Measurements from ENCODE around the gene RIPOR3. TPM values are rescaled to one million over a fixed set of nuclear protein-coding genes. Genes with fewer than 3 reads are reported as not detected.
A peak's percentile ranks its signal among the peaks of the same experiment; 100 is the strongest.
"Not testable (repeated sequence)": the region's sequence is repeated elsewhere in the genome, so short reads cannot be mapped to it uniquely, and the experiment has no call there.

RIPOR3 gene
- total RNA-seq, 1 donor from 2014 or later, result 0.53 TPM

DNA sequence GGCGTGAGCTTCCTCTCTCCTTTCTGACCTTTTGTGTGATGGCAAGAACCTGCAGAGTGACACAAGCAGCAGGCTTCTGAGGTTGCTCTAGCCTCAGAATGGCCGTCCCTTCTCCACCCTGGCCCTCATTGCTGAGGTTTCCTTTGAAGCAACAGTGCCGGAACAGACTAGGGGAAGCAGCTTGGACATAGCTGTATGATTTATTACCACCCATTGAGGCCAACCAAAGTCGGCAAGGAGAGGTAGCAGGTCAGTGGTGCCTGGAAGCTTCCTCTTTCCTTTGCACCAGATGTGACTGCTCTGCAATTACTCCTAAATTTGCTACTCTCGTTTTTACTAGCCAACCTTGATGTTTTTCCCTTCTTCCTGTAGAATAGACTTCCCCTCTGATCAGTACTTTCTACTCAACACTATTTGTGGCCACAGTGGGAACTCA, 149.7 kb downstream of the RIPOR3 start:
- TF ChIP-seq CTCF (IDR thresholded peaks at IDR 0.05; ENCODE audit: insufficient read depth, low read length, severe bottlenecking), result no peak
- DNase-seq (ENCODE audit: low read depth) (no peak), FAIRE-seq (no peak)
- Histone ChIP-seq H3K4me3 (ENCODE audit: low read depth, low read length) (no peak overlapping the region), H3K36me3 (ENCODE audit: control insufficient read depth, insufficient read depth, low read length) (peaks cover 2% of the 10 kb centered on the region), H3K27me3 (ENCODE audit: control insufficient read depth, insufficient read depth, low read length) (no peaks in the 10 kb centered on the region)

- DNase-seq (ENCODE audit: low read depth) (peak; percentile 76), FAIRE-seq (no peak)
- peaks cover 2% of the 10 kb centered on the region for H3K36me3 ChIP-seq (ENCODE audit: control insufficient read depth, insufficient read depth, low read length)
- H3K4me3 ChIP-seq (ENCODE audit: low read depth, low read length), result no peak overlapping the region
- no peak for TF ChIP-seq CTCF (IDR thresholded peaks at IDR 0.05; ENCODE audit: insufficient read depth, low read length, severe bottlenecking)
- no peaks in the 10 kb centered on the region for H3K27me3 ChIP-seq (ENCODE audit: control insufficient read depth, insufficient read depth, low read length)
These were observed 150.4 kb downstream of the RIPOR3 start for GRCh38 chr20:50540620-50541605.

- not testable (repeated sequence) for H3K27me3 ChIP-seq (ENCODE audit: control insufficient read depth, insufficient read depth, low read length); FAIRE-seq; H3K4me3 ChIP-seq (ENCODE audit: low read depth, low read length)
These were observed 151.5 kb downstream of the RIPOR3 start for GRCh38 chr20:50539798-50540197.

GRCh38 chr20:50538276-50538675, 153.1 kb downstream of the RIPOR3 start:
- FAIRE-seq (no peak), DNase-seq (ENCODE audit: low read depth) (no peak)
- Histone ChIP-seq H3K36me3 (ENCODE audit: control insufficient read depth, insufficient read depth, low read length) (no peaks in the 10 kb centered on the region), H3K27me3 (ENCODE audit: control insufficient read depth, insufficient read depth, low read length) (no peaks in the 10 kb centered on the region), H3K4me3 (ENCODE audit: low read depth, low read length) (no peak overlapping the region)
- no peak for TF ChIP-seq CTCF (IDR thresholded peaks at IDR 0.05; ENCODE audit: insufficient read depth, low read length, severe bottlenecking)

More at GRCh38 chr20:50539798-50540197, 151.5 kb downstream of the RIPOR3 start:
- not testable (repeated sequence) for H3K36me3 ChIP-seq (ENCODE audit: control insufficient read depth, insufficient read depth, low read length); DNase-seq (ENCODE audit: low read depth)

DNA sequence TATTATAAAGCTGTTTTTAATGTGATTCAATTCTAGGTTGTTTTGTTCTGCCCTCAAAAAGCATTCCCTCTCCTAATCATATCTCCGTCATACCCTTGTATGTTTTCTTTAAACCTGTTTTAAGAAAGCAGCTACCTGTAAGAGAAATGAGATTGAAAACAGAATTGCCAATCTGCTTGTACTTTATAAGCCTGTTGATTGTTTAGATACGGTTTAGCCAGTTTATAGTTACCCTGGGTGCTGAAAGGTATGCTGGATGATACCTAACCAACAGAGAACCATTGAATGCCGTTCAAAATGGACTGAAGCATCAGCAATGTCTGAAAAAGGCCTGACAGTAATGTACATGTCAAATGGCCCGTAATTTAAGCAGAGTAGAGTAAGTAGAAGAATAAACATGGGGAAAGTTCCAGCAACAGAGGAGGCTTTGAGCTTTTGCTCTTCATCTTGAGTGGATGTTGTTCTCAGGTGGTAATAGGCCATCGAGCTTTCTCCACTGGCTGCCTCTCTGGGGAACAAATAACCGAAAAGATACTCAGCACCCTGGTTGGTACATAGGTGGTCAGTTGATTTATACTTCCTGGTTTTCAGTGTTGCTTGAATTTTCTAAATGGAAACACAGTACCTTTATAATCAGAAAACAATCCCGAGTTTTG, 153.7 kb downstream of the RIPOR3 start:
- Histone ChIP-seq H3K27me3 (ENCODE audit: control insufficient read depth, insufficient read depth, low read length) (no peaks in the 10 kb centered on the region), H3K36me3 (ENCODE audit: control insufficient read depth, insufficient read depth, low read length) (no peaks in the 10 kb centered on the region), H3K4me3 (ENCODE audit: low read depth, low read length) (no peak overlapping the region)
- no peak for DNase-seq (ENCODE audit: low read depth)
- TF ChIP-seq CTCF (IDR thresholded peaks at IDR 0.05; ENCODE audit: insufficient read depth, low read length, severe bottlenecking), result no peak
- FAIRE-seq, result no peak

DNA sequence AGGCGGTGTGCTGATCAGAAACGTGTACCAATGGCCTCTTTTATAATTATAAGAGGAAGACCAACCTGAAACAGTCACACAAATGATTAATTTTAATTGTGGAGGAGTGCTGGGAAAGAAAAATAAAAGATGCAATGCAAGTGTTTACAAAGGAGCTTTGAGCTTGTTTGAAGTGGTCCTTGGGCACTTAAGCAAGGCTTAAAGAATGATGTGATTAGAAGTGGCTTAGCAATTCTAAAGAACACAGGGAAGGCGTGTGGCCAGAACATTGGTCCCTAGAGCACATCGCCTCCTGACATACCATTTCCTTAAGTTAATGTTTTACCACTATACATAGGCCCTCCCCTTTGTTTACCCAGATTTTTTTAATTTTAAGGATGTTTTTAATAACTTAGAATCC, 155.0 kb downstream of the RIPOR3 start:
- no peak for TF ChIP-seq CTCF (IDR thresholded peaks at IDR 0.05; ENCODE audit: insufficient read depth, low read length, severe bottlenecking)
- FAIRE-seq (no peak), DNase-seq (ENCODE audit: low read depth) (no peak)
- Histone ChIP-seq H3K36me3 (ENCODE audit: control insufficient read depth, insufficient read depth, low read length) (no peaks in the 10 kb centered on the region), H3K4me3 (ENCODE audit: low read depth, low read length) (no peak overlapping the region), H3K27me3 (ENCODE audit: control insufficient read depth, insufficient read depth, low read length) (no peaks in the 10 kb centered on the region)
